ENCODE data around the gene TMEM95. TPM values are rescaled to one million over a fixed set of nuclear protein-coding genes. Genes with fewer than 3 reads are reported as not detected.

TMEM95 gene
- total and polyA plus RNA-seq, 2 experiments from 2014 or later: not detected

GRCh38 chr17:7389924-7390910, 35.3 kb downstream of the TMEM95 start:
- DNase-seq (ENCODE audit: low spot score) (no peak), ATAC-seq (no peak)
- TF ChIP-seq JUNB (IDR thresholded peaks at IDR 0.05; ENCODE audit: unreplicated experiment) (no peak), POLR2AphosphoS5 (IDR thresholded peaks at IDR 0.05; ENCODE audit: low read depth) (no peak), CTCF (conservative IDR thresholded peaks at IDR 0.05; ENCODE audit: low read depth in 2 of 2) (no peak)
- peaks cover 25% of the 10 kb centered on the region for H3K4me1 Mint-ChIP-seq
- no peak overlapping the region for H3K4me3 Mint-ChIP-seq
- H3K27me3 Mint-ChIP-seq (ENCODE audit: insufficient read depth, low read depth, poor library complexity): peaks cover 19% of the 10 kb centered on the region
- Histone ChIP-seq H3K27ac (ENCODE audit: low read depth) (no peak overlapping the region), H3K4me2 (no peak overlapping the region), H4K20me1 (replicated peaks; ENCODE audit: insufficient read depth) (peaks cover 12% of the 10 kb centered on the region), H3K4me3 (no peak overlapping the region), H3K4me1 (ENCODE audit: insufficient read depth) (no peaks in the 10 kb centered on the region; the same call in 1 of the 2 replicates), H3K79me2 (replicated peaks; ENCODE audit: insufficient read depth) (no peaks in the 10 kb centered on the region), H3K9me2 (ENCODE audit: insufficient read depth) (no peaks in the 10 kb centered on the region), H3K36me3 (ENCODE audit: insufficient read depth) (peaks cover 4% of the 10 kb centered on the region), H3F3A (replicated peaks; ENCODE audit: low read depth) (peaks cover 21% of the 10 kb centered on the region; the same call in 1 of the 2 replicates), H3K27me3 (ENCODE audit: insufficient read depth) (no peaks in the 10 kb centered on the region), H2AFZ (no peak overlapping the region)
- peaks cover 33% of the 10 kb centered on the region for H3K36me3 Mint-ChIP-seq (ENCODE audit: low read depth)
- no peak overlapping the region for H3K27ac Mint-ChIP-seq
- no peaks in the 10 kb centered on the region for H3K9me3 Mint-ChIP-seq

GRCh38 chr17:7391307-7391706, 36.4 kb downstream of the TMEM95 start:
- H3K27ac ChIP-seq (ENCODE audit: low read depth): no peak overlapping the region
- no peaks in the 10 kb centered on the region; the same call in 1 of the 2 replicates for H3K4me1 ChIP-seq (ENCODE audit: insufficient read depth)
- peaks cover 12% of the 10 kb centered on the region for H4K20me1 ChIP-seq (replicated peaks; ENCODE audit: insufficient read depth)
- H3K79me2 ChIP-seq (replicated peaks; ENCODE audit: insufficient read depth): no peaks in the 10 kb centered on the region
- H3K36me3 ChIP-seq (ENCODE audit: insufficient read depth): peaks cover 4% of the 10 kb centered on the region
- H3K9me3 Mint-ChIP-seq: no peaks in the 10 kb centered on the region
- H3K9me2 ChIP-seq (ENCODE audit: insufficient read depth): no peaks in the 10 kb centered on the region
- DNase-seq (ENCODE audit: low spot score) (no peak), ATAC-seq (no peak)
- peaks cover 21% of the 10 kb centered on the region; the same call in 1 of the 2 replicates for H3F3A ChIP-seq (replicated peaks; ENCODE audit: low read depth)
- H2AFZ ChIP-seq: no peak overlapping the region
- no peak overlapping the region for H3K4me3 ChIP-seq
- no peaks in the 10 kb centered on the region for H3K27me3 ChIP-seq (ENCODE audit: insufficient read depth)
- no peak overlapping the region for H3K27ac Mint-ChIP-seq
- peaks cover 16% of the 10 kb centered on the region for H3K27me3 Mint-ChIP-seq (ENCODE audit: insufficient read depth, low read depth, poor library complexity)
- H3K36me3 Mint-ChIP-seq (ENCODE audit: low read depth): peaks cover 31% of the 10 kb centered on the region
- H3K4me1 Mint-ChIP-seq: peaks cover 25% of the 10 kb centered on the region
- H3K4me3 Mint-ChIP-seq: no peak overlapping the region; the same call in 2 of the 3 replicates
- no peak overlapping the region for H3K4me2 ChIP-seq
- TF ChIP-seq NANOG (IDR thresholded peaks at IDR 0.05; ENCODE audit: borderline replicate concordance) (no peak), EZH2phosphoT487 (IDR thresholded peaks at IDR 0.05; ENCODE audit: unreplicated experiment) (no peak), CREB1 (CRISPR knock-in tag; IDR thresholded peaks at IDR 0.05; ENCODE audit: low read depth) (no peak), CTCF (conservative IDR thresholded peaks at IDR 0.05; ENCODE audit: low read depth in 2 of 2) (no peak), ZNF331 (CRISPR knock-in tag; IDR thresholded peaks at IDR 0.05; ENCODE audit: low read depth) (no peak), ZNF114 (CRISPR knock-in tag; IDR thresholded peaks at IDR 0.05) (no peak), ZNF462 (CRISPR knock-in tag; IDR thresholded peaks at IDR 0.05) (no peak), EZH2 (IDR thresholded peaks at IDR 0.05; ENCODE audit: low read depth, unreplicated experiment) (no peak)

All from GM23338 (cell line).